Activated CD4-positive, alpha-beta T cell treated with anti-CD3 and anti-CD28 coated beads for 24 hours (primary cell): ENCODE results near the gene HGF.
"Not testable (repeated sequence)": the region's sequence is repeated elsewhere in the genome, so short reads cannot be mapped to it uniquely, and the experiment has no call there.

ENCODE experiments used
- DNase-seq, 2 donors: peaks; one replicate each; pipeline ENCODE4 v3.0.0-alpha.2; 2020; ENCODE audit warnings: low read depth in 2 of 2

Gene HGF

GRCh38 chr7:81776161-81776560, 6.3 kb upstream of the HGF start:
- DNase-seq, result no peak

DNA sequence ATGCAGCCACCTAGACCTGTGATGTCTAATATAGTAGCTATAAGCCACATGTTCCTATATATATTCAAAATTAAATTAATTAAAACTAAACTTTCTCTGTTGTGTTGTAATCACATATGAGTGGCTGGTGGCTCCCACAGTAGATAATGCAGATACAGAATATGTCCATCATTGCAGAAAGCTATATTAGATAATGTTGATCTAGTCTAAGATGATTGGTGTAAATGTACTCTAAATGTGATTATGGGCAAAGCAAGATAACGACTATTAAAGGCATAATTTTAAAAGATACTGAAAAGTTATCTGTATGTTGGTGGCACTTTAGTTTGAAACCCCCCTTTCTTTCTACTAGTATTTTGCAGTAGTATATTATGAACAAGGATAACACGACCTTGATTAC, 5.7 kb upstream of the HGF start:
- DNase-seq, result no peak

DNA sequence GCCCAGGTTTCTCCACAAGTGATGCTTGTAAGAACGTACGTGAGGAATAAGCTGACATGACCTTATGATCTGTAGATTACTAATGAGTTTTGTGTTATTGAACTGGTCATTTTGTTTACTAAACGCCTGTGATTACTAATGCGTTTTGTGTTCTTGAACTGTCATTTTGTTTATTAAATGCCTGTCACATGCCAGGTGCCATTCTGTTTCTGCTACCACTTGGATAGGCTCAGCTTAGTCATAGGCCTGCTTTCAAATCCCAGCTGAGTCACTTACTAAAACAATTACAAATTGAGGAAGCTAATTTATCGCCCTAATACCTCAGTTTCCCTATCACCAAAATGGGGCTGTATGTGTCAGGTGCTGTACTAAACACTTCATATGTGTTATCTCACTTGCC, 4.7 kb upstream of the HGF start:
- no peak for DNase-seq

GRCh38 chr7:81770728-81771223, 929 bp upstream of the HGF start:
- no peak for DNase-seq

- DNase-seq, result no peak
Observed at GRCh38 chr7:81768951-81769778, 682 bp downstream of the HGF start.

DNA sequence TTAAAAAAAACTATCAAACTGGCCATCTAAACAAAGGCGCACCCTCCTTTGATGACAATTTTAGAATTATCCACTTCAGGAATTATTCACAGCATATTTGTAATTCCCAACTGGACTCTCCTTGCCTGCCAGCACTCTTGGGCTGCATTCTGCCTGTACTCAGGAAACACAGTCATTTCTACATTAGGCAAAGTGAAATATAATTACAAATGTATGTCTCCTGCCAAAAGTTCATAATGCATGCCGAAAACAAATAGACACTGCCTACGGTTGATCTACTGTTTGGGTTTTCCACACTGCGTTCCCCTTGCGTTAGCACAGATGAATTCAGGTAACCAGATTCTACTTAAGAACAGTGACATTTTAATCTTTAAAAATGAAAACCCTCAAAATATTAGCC, 1.9 kb downstream of the HGF start:
- no peak for DNase-seq

- no peak for DNase-seq
Observed at GRCh38 chr7:81761821-81762220, 8.0 kb downstream of the HGF start.

GRCh38 chr7:81761031-81761430, 8.8 kb downstream of the HGF start:
- DNase-seq, result no peak

DNA sequence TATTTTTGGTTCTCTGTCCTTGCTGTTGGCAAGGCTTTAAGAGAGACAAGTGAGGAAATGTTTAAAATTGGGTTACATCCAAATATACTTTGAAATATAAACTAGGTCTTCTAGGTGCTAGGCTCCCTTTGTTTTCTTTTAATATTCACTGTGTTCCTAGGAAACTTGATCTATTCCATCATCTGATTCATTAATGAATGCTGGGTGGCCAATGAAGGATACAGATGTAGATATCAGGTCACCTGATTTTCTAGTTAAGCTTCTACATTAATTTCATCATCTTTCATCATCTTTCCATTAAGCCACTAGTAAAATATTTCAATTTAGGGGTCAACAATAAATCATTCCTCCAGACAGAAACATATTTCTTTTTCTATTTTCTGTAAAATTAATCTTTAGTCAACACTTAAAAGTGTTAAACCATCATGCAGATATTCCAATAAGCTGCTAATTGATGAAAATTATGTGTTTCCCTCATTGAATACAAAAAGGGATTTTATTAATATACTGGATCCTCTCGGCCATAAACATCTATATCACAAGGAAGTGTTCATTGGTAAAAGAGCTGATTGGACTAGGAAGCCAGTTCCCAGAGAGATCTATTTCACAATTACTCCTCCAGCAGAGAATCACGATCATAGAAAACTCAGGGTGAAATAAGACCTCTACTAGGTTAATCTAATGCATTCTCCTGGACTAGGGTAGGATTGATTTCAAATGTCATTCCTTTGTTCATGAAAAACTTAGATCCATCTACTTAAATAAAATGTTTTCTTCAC, 14.7 kb downstream of the HGF start:
- DNase-seq, result no peak

DNA sequence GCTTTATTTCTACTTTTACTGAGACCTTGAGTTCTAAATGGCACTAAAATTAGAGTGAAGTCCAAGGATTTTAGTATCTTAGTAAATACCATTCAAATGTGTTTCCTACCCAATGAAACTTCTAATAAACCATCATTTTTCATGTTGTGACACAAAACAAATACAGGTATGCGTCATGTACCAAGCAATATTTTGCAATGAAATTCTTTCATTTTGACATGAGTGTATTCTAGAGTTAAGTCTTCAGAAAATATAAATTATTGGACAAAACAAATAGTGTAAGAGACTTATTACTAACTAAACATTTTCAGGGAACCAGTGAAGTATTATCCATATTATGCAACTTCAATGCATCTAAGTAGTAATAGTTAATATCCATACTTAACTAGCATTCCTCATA, 16.5 kb downstream of the HGF start:
- no peak for DNase-seq

DNA sequence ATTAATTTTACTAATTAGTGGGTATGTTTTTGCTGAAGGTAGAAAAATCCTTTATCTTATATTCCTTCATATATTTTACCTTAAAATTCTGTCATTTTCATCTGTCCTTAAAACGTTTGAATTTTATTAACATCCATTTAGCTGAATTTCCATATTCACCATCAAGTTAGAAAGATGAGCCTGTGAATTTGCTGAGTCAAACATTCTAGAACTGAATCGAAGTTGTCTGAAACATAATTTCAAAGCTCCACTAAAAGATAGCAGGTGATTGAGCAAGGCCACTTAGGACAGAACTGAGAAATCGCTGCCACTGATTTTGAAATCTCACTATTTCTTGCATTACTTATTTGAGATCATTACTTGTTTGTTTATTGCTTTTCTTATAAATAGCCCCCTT, 17.5 kb downstream of the HGF start:
- DNase-seq, result no peak

DNA sequence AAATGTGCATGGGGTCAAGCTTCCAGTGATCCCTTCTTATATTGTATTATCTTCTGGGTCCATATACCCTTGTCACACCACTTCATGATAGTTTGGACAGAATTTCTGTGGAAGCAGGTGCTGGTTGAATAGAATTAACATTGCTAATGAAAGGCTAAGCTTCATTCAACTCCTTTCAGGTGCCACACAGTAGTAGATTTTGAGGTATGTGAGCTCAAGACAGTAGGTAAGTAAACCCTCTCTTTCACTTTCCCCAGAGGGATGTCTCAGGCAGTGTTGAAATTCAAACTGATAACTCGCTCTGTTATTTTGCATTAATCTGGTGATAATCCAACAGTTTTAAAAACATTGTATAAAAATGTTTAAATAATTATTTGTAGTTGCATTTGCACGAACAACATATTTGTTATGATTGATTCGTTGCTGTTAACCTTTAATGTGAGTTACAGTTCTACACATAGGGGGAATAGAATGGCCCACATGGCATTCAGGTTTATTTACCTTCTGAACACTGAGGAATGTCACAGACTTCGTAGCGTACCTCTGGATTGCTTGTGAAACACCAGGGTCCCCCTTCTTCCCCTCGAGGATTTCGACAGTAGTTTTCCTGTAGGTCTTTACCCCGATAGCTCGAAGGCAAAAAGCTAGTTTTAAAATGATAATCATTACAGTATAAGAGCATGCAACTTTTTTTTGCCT, 18.1 kb downstream of the HGF start:
- no peak for DNase-seq

- no peak for DNase-seq
Observed at GRCh38 chr7:81745637-81746036, 24.2 kb downstream of the HGF start.

GRCh38 chr7:81744389-81744788, 25.5 kb downstream of the HGF start:
- no peak for DNase-seq

DNA sequence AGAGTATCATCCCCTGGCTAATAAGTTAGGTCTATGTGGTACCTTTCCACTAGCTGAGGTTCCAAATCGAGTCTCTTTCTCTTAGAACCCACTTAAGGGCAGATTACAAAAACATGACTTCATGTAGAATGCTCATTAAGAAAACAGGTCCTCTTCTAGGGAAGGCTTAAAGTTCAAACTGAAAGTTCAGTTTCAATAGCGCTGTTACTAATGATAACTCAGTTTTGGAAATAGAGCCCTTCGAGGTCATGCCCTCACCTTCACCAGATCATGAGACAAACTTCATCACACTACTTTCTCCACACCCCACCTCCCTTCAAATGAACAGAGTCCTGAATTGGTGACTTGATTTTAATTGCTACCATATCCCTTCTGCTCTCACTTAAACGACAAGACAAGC, 26.2 kb downstream of the HGF start:
- DNase-seq, result no peak

- no peak for DNase-seq
Observed at GRCh38 chr7:81743201-81743600, 26.6 kb downstream of the HGF start.

DNA sequence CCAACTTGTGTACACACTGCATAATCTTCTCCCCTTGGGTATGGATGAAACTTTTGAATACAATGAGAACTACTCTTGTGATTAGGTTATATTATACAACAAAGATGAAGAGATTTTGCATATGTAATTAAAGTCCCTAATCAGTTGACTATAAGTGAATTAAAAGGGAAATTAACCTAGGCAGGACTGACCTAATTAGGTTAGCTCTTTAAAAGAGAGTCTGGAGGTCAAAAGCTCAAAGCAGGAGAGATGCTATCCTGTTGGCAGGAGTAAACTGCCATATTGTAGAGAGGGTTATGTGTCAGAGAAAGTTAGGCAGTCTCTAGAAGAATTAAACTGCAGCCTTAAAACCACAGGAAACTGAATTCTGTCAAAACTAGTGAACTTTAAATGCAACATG, 29.4 kb downstream of the HGF start:
- DNase-seq, result no peak

GRCh38 chr7:81736091-81736490, 33.8 kb downstream of the HGF start:
- no peak for DNase-seq

DNA sequence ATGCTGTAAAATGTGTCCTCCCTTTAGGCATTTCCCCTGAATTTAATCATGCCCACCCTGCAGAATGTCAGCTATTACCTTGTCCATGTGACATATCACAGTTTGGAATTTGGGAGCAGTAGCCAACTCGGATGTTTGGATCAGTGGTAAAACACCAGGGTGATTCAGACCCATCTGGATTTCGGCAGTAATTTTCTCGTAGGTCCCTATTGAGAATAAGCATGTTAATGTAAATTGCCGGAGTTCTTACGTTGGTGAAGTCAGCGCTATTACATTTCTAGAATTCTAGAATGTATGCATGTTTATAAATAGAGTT, 44.1 kb downstream of the HGF start:
- no peak for DNase-seq

GRCh38 chr7:81725003-81725811, 44.6 kb downstream of the HGF start:
- DNase-seq, result no peak

DNA sequence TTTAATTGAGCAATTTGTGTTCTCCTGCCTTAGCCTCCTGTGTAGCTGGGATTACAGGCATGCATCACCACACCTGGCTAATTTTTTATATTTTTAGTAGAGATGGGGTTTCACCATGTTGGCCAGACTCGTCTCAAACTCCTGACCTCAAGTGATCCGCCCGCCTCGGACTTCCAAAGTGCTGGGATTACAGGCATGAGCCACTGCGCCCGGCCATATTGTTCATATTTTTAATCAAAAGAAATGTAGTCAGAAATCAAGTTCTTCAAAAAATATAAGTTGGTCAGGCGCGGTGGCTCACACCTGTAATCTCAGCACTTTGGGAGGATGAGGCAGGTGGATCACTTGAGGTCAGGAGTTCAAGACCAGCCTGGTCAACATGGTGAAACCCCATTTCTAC, 47.6 kb downstream of the HGF start:
- DNase-seq, result not testable (repeated sequence)

DNA sequence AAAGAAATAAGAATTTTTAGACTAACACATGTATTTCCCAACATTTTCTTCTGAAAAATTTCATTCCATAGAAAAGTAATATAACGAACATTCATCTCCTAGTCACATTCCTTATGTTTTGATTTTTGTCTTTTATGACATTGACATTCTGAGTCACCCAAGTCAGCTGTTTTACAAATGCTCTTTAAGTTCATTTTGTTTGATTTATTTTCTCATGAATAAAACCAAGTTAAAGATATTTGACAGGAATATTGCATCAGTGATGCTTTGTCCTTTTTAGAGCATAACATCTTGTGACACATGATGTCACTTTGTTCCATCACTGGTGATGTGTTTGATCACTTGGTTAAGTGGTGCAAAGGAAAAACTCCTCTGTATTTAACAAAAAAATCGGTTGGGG, 48.4 kb downstream of the HGF start:
- DNase-seq, result no peak
